Measurements from ENCODE around the gene NELL1.

DNA sequence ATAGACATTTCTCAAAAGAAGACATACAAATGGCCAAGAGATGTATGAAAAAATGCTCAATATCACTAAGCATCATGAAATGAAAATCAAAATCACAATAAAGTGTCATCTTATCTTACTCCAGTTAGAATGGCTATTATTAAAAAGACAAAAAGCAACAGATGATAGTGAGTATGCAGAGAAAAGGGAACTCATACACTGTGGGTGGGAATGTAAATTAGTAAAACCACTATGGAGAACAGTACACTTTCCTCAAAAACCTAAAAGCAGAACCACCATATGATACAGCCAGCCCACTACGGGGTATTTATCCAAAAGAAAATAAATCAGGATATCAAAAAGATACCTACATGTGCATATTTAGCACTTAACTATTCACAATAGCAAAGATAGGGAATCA lies 823.5 kb downstream of the NELL1 start:
- TF ChIP-seq POLR2A (IDR thresholded peaks at IDR 0.05) (no peak), POLR2AphosphoS5 (IDR thresholded peaks at IDR 0.05) (no peak)
- TF ChIP-seq, protein P1, sequence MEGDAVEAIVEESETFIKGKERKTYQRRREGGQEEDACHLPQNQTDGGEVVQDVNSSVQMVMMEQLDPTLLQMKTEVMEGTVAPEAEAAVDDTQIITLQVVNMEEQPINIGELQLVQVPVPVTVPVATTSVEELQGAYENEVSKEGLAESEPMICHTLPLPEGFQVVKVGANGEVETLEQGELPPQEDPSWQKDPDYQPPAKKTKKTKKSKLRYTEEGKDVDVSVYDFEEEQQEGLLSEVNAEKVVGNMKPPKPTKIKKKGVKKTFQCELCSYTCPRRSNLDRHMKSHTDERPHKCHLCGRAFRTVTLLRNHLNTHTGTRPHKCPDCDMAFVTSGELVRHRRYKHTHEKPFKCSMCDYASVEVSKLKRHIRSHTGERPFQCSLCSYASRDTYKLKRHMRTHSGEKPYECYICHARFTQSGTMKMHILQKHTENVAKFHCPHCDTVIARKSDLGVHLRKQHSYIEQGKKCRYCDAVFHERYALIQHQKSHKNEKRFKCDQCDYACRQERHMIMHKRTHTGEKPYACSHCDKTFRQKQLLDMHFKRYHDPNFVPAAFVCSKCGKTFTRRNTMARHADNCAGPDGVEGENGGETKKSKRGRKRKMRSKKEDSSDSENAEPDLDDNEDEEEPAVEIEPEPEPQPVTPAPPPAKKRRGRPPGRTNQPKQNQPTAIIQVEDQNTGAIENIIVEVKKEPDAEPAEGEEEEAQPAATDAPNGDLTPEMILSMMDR (IDR thresholded peaks at IDR 0.05): no peak
